Hematopoietic multipotent progenitor cell treated with erythropoietin and hydrocortisone succinate and interleukin-3 and kit ligand, for 8 days (in vitro differentiated cells): Measurements from ENCODE around the gene STK39.

Experiments used
- DNase-seq: peaks from one replicate; pipeline ENCODE4 v3.0.0-alpha.2; 2015

Gene STK39

DNA sequence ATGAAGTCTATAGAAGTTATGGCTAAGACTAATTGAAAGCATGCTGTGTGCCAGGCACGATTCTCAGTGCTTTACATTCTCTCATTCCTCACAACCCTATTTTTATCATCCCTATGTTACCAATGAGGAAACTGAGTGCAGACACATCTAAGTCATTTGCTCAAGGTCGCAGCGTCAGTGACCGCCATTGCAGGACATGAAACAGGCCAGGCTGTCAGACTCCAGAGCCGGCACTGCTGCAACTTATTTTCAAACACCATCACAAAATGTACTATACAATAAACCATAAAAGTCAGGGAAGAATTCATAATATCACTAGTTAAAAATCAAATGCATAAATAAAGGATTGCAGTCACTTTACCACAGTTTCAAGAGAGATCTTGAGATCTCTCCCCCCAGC is 5.6 kb downstream of the STK39 start:
- DNase-seq, result no peak

DNA sequence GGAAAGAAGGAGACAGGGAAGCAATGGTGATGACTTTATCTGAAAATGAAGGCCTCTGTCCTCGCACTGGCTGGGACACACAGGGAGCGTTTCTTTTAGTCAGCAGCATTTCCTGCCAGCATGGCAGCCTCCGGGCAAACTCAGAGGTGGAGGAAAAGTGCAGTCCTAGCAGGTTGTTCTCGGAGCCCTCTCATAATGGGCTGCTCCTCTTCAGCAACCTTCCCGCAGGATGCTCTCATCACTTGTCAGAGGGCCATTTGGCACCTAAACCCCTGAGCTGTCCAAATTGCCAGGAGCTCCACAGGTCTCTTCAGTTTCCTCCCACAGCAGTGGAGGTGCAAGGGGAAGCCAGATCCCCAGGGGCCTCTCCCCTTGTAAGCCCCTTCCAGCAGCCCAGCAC is 6.2 kb downstream of the STK39 start:
- DNase-seq, result no peak

DNA sequence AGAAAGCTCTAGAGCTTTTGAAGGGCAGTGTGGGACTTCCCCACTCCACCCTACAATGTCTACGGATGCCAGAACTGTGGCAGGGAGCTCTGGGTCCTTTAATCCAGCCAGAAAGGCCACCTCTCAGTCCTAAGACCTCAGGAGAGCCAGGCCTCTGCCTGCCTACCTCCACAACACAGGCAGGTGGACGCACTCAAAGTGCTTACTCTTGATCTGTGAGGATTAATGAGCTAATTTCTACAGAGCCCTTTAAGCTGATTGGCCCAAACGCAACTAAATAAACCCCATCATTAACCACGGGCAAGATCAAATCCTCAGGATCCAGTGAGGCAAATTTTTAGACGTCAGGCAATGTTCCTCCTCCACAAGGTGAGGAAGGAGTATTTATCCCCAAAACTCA is 8.1 kb downstream of the STK39 start:
- no peak for DNase-seq

DNA sequence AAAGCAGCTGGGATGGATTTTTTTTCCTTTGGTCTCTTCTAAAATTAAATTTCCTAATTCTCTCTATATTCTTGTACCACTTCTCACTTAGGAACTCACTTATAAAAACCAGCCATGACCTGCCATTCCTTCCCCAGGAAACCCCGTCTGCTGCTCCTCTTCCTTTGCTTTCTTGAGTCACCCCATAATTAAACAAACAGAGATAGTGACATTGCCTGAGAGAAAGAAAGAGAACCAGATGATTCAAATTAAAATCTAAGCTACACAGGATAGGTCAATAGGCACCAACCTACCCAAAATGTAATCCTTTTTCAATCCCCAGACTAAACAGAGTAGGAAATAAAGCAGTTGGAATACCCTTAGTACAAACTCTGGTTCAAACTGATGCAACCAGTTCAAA is 9.7 kb downstream of the STK39 start:
- DNase-seq, result no peak

DNA sequence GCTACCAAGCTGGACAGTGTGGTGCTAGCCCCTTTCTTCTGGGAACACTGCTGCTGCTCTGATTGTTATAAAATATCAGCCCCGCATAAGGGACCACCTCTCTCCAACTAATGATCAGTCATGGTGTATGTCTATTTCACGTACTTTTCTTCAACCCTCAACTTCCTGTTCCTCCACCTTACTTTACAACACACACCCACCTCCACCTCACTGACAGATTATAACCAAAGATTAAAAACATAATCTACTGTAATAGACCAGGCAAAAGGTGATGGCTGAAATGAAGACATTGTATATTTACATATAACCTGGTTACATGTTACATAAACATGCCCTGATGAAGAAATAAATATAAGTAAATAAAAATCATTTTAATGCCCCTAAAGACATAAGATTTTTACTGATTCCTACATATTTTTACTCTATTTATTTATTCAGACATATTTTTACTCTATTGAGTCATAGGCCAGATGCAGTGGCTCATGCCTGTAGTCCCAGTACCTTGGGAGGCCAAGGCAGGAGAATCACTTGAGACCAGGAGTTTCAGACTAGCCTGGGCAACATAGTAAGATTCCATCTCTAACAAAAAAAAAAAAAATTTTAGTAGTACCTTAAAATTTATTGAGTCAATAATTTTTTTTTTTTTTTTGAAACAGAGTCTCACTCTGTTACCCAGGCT is 12.8 kb downstream of the STK39 start:
- no peak for DNase-seq

DNA sequence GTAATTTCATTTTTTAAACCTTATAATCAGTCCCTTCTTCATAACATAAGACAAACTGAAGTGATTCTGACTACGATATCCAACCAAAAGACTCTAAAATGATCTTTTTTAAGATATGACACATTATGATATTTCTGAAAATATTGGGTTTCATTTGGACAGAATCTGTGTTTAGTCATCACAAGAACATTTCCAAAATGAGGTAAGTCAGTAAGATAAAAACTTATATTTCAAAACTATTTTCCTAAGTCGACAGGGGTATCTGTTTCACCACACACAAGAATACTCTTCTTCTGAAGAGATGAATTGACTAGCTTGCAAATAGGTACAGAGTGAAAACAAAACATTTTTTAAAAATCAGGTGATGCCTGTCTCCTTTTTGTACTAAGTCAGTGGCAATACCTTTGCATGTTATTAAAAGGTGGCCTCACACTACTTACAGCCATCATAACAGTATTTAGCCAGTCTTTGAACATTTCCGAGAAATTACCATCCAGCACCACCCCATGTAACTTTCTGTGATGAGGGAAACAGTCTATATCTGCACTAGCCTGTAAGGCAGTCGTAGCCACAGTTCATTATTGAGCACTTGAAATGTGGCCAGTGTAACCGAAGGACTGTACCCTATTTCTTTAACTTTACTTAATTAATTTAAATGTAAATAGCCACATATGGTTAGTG is 13.5 kb downstream of the STK39 start:
- no peak for DNase-seq

DNA sequence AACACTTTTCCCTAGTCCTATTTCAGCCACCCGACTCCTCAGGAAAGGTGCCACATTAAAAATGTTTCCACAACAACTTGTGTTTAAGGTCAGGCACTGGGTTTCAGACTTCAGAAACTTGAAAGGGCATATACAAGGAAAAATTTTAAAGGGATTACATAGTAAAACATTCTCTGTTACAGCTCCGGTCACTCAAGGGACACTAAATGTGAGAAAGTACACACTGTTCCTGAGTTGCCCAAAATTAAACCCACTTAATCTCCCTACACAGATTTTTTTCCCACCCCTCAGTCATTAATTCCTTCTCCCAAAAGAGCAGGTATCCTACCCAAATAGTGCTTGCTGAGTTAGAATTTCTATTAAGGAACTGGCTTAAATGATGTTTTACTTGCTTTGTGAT is 14.2 kb downstream of the STK39 start:
- DNase-seq, result no peak

DNA sequence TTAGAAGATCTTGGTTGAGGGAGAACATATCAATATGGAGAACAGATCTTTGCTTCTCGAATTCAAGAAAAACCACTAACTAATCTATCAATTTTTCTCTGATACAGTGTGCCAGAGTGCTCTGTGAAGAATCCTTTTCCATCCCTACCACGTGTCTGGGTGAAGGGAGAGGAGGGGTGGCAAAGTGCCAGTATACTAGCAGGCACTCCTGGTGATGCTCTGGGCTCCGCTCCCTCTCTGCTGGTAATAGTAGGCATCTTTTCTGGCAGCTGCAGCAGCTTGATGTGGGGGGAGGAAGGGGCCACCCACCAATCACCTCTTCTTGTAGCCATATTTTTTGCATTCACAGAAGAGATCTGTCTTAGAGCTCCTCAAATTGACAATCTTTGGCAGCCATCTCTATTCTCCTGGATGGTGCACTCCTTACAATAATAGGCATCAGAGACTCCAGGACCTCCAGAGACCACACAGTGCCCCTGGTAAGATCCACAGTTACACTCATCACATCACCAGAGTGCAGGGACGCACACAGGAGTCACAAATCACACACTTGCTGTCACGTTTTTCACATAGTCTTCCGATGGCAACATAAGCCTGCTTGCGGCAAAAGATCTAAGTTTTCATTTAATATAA is 15.7 kb downstream of the STK39 start:
- no peak for DNase-seq

DNA sequence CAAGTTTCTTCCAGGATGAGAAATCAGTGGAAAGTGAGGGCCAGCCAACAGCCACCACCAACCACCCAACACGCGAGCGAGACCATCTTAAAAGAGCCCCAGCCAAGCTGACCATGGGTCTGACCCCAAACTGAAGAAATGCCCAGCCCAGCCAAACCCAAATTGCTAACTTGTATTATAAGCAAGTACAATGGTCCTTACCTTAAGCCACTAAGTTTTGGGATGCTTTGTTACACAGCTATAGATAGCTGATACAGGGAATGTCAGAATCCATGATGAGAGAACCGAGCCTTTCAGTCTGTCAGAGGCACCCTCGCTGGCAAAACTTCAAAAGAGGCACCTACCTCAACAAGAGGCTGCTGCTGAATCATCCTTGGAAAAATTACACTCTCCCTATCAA is 17.0 kb downstream of the STK39 start:
- no peak for DNase-seq

DNA sequence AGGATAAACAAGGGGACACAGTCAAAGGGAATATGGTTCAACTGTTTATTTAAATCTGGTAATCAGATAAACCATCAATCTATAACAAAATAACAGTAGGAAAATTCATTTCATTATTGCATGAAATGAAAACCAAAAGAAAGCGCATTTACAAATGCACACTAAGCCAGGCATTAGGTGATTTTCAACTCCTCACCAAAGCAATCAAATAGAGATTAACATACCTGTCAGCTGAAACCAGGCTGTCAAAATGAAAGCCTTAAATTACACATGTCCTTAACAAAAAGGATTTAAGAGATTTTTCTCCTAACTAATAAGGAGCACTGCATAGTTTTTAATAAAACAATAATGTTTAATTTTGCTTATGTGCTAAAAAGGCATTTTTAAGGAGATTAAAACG is 23.0 kb downstream of the STK39 start:
- DNase-seq, result no peak

DNA sequence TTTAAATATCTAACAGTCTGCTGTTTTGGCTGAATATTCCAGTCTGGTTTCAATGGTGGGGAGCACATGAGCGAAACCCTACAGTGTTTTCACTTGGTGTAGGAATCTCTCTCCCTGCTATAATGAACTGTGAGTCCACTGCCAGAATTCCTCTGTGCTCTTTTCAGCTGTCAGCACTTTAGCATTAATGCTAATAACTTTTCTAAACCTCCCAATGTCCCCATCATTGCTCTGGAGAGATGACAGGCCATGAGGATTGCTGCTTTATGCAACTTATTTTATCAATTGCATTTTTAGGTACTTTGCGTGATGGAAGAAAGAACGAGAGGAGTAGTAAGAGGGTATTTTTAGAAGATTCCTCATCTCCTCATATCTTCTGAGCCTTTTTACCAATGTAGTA is 25.3 kb downstream of the STK39 start:
- no peak for DNase-seq

DNA sequence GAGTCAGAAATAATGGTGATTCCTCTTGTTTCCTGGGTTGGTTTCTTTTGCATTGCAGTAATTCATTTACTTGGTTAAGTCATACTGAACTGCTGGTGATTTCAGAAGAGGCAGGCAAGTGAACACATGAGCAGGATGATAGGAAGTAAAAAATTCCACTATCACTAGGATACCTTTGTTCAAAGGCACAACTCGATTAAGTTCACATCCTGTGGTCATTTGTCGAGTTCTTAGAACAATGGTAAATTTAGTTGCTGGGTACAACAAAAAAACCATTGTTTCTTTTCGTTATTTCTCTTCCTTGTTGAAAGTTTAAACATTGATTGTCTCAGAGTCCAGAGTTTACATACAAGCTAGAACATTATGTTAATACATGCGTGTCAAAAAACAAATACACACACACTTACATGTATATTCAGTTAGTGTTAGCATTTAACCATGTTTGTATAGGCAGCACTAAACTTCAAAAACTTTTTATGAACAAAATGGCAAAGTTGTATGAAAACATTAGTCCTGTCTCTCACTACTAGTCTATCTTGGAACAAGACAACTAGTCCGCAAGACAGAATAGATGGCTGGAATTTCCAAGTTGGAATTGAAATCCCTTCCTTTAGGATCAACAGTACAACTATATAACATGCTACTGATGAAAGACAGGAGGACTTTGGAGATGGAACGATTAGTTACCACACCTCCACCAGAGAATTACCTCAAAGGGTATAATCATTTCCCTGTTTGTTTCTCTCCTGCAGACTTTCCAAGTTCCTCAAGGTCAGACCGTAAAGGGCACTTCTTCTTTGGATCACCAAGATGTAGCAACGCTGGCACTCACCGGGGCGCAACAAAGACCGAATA is 26.2 kb downstream of the STK39 start:
- no peak for DNase-seq

DNA sequence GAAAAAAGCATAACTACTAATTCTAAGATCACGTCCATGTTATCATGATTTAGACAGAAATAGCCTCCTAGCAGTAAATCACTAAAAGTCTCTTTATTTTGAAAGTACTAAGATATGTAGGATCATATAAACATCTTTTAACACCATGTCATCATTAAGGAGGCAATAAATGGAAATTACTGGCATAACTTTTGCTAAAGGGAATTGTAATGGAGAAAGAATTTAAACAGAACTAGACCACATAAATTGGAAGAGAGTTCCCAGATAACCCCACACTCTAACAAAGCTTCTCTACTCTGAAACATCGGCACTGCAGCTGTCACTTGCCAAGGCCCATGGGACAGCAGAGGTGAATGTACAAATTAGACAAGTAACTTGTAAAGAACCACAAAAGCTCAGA is 29.5 kb downstream of the STK39 start:
- DNase-seq, result no peak

DNA sequence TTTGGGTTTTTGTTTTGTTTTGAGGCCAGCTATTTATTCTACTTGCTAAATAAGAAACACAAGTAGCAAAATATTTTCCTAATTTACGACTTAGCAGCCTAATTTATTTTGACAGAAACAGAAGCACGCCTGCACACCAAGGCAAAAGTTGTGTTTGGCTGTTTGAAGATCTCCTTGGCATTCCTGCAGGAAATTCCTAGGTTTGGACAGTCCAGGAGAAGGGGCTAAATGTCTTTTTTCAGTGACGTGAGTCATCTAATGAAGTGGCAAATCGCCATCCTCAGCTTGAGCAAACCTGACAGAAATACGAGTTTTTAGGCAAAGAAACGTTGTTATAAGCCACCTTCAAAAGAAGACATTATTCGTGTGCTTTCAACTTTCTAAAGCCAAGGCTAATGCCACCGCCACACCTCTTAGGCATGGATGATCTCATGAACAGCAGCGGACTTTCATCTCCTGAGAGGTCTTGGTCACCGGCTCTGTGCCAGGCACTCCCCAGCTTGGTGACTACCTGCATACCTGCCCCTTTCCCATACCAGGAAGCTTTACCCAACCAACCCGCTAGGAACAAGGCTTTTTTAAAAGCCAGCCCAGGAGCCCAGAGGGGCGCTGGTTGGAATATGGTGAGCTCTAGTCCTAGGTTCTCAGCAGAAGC is 30.9 kb downstream of the STK39 start:
- DNase-seq, result no peak

DNA sequence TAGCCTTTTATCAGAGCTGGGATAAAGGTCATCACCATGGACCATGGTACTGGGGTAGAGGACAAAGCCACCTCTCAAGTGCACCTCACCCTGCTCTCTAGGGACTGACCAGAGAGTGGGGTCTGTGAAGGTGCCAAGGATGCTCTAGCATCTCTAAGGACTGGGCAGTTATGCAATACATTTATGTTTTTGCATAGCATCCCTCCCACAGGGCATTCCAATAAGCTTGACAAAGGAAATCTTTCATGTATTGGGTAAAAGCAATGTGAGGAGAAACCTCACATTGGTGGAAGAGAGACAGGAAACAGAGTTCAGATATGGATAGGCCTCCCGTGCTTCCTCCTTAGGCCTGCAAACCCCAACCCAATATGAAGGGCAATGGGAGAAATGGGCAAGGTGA is 31.6 kb downstream of the STK39 start:
- no peak for DNase-seq

DNA sequence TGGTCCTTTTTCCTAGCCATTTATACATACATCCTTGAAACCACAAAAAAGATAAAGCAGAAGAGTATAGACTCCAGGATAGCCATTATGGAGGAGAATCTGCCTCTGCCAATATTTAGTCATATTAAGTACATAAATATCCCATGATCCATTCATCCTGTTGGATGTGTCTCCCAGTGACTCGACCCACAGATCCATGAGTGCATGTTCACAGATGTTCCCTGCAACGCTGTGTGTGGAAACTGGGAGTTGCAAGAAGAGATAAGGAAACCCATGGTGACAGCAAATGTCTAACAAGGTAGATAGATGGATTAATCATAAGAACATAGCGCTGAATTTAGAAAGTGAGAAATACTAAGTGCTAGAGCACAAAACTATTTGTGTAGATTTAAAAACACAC is 34.5 kb downstream of the STK39 start:
- no peak for DNase-seq

DNA sequence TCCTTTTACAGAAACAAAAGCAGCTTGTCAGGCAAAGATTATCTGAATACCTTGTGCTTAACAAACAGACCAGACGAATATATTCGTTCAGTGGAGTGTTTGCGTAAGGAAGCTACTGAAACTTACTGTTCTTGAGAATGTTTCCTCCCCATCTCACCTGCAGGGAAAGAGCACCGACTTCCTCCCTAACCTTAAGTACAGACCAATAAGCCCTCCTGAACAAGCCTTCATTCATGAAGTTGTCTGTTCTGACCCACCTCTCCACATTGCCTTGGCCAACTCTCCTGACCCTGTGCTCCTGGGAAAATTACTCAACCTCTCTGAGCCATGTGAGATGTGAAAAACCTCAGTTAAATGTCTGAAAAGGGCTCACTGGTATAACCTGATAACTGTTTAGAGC is 35.2 kb downstream of the STK39 start:
- no peak for DNase-seq

DNA sequence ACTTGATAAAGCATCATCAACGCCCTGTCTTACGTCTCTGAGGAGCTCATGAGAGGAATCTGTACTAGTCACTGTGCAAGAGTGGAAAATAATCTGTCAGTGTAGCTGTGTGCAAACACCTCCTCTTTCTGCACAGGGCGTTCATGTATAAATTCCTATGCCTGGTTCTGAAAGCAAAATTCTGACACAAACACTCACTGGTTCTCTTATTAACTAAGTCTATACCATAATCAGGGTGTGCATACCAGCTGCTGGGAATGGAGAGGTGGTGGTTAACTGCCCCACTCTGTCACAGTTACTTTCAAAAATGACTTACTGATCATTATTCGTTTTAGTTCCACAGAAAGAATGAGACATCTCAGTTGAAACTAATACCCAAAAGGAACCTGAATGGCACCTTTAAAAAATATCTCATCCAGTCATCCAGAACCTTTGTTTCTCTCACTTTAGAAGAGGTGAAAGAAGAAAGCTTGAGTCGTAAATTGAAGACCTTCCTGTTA is 35.7 kb downstream of the STK39 start:
- DNase-seq, result no peak

DNA sequence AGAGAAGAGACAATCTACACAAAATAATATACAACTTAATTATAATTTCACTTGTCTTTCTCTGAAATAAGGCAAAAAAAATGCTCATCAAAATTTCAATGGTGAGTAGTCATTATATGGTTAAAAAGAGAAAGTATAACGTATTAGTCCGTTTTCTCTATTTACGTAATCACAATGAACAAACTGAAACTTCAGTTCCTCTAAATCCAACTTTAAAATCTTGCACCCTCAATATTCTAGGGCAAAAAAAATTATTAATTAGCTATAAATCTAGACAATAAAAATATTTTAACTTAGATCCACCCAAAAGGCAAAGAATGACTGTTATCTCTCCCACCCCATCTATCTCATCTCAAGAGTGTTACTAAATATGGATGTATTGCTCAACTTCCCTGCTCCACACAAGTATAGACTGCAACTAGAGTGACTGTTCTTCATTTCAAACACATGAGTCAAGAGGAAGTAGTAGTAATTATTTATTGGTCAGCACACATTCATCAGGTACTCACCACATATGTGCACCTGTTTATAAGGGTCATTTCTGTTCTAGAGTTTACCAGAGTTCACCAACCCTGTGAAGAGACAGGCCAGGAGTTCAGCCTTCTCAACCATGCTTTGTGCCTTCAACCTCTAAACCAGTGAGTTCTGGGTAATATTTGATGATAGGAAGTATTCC is 36.4 kb downstream of the STK39 start:
- DNase-seq, result peak; percentile 15

DNA sequence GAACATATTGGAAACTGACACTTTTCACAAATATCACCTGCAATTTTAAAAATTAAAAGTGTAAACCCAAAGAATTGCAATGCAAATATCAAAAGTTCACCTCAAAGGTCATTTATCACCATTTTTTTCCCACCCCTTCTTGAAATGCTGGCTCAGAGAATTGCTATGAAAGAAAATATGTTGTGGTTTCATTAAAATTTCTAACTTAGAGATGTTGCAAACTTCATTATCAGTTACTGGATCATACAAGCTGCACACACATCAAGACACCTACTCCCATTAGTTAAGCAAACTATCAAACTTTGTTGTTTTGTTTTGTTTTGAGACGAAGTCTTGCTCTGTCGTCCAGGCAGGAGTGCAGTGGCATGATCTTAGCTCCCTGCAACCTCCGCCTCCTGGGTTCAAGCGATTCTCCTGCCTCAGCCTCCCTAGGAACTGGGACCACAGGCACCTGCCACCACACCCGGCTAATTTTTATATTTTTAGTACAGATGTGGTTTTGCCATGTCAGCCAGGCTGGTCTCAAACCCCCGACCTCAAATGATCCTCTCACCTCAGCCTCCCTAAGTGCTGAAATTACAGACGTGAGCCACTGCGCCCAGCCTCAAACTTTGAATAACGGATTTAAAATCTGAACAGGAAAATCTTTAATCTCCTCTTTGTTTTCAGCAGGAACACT is 37.0 kb downstream of the STK39 start:
- no peak for DNase-seq

DNA sequence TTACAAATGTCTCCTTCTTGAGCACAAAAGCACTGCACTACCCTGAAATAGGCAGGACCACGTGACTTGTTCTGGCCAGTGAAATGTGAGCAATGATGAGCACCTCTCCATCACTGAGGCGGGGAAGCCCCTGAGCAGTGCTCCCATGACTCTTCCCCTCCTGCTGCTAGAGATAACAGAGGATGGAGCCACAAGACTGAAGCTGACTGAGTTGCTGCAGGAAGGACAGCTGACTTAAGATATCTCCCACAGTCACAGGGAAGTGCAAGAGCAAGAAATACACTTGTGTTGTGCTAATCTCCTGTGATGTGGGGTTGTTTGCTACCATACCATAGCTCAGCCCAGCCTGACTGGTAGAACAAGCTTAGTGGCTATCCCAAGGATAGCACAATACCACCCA is 38.7 kb downstream of the STK39 start:
- DNase-seq, result peak; percentile 82

DNA sequence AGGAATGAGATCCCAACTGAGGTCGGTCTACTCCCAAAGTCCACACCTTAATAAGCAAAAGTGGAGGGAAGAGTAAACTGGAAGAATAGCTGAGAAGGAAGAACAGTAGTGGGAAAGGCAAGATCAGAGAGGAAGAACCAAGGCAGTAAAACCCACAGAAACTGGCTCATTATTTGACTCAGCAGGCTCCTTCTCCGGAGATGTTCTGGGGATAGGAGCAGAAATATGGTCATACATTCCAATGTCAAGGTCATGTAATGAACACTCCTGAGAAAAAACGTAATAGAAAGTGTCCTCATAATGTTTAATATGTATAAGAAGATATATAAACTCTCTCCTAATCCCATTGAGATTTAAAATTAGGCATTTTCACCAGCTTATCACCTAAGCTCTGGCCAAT is 39.5 kb downstream of the STK39 start:
- DNase-seq, result no peak
